ENCODE data around the gene FAAP20.

Gene FAAP20, protein sequence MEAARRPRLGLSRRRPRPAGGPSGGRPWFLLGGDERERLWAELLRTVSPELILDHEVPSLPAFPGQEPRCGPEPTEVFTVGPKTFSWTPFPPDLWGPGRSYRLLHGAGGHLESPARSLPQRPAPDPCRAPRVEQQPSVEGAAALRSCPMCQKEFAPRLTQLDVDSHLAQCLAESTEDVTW

DNA sequence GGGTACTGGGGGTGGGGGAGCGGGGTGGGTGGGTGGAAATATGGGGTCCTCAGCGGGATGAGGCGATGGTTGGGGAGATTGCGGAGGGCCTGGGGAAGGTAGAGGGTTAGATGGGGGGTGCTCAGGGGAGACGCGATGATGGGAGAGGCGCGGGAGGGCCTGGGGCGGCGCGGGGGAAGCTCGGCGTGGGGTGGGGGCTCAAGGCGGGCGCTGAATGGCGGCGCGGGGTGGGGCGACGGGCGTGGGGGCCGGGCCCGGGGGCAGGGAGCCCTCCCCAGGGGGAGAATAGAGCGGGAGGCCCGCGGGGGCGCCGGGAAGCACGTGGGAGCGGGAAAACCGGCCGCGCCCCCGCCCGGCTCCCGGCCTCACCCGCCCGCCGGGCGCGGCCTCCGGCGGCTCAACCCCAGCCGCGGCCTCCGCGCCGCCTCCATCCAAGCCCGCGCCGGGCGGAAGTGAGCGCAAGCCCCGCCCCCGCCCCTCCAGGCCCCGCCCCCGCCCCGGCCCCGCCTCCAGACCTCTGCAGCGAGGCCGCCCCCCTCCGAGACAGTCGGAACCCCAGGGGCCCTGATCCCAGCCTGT lies at the start of gene FAAP20:
TSS of gene FAAP20 (minus strand) at position 454 of the 579 bp plus-strand sequence. CDS start at position 431, 23 bp downstream.
- DNase-seq: peak; percentile 68

DNA sequence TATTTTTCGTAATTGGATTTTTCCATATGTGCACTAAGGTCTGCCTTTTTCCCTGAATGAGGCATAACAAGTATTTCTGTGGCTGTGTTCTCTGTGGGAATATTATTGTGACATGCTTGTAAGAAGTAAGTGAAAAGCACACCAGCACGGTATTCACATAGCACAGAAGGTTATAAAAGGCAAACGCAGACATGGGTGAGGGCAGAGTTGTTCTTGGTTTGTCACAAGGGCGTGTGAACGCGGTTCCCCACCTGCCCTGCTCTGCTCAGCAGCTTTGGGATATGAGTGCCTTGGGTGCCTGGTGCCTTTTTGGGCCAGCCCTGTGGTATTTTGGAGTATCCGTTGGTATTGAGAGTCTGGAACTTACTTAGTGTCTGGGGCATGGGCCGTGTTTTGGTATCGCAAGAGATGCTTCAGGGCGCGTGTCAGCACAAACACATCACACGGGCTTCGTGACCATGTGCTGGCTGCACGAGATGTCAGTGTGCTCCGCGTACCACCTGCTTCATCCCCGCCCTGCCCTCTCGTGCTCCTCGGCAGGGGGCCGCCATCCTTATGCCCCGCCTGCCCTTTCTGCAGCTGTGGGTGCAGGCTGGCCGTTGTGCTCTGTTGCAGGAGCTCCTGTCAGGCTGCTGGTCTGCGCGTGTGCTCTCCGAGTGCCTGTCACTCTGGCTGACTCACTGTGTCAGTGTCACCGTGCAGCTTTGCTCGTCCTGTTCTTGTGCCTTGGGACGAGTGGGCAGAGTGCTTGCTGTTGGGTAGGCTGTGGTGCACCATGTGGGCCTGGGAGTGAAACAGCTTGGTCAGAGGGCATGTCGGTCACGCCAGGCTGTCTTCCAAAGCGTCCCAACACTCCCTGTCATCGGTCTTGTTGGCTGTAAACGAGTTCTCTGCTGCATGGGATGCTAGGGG lies 48.5 kb upstream of the FAAP20 start:
- peak; percentile 40 for DNase-seq

DNA sequence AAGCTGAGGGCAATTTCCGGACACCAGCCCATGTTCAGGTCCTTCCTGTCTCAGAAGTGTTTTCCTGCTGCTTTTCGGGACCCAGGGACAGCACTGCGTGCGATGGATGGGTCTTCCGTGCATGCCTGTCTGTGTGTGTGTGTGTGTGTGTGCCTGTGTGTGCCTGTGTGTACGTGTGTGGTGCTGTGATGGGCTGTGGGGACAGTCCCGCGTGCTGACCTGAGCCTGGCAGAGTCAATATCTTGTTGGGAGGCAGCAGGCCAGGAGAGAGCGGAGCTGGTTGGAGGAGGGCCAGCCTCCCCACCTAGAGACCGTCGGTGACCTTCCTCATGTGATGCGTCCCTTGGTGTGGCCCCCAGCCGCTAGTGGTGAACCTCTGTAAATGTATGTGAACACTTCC lies 47.2 kb upstream of the FAAP20 start:
- DNase-seq: no peak

DNA sequence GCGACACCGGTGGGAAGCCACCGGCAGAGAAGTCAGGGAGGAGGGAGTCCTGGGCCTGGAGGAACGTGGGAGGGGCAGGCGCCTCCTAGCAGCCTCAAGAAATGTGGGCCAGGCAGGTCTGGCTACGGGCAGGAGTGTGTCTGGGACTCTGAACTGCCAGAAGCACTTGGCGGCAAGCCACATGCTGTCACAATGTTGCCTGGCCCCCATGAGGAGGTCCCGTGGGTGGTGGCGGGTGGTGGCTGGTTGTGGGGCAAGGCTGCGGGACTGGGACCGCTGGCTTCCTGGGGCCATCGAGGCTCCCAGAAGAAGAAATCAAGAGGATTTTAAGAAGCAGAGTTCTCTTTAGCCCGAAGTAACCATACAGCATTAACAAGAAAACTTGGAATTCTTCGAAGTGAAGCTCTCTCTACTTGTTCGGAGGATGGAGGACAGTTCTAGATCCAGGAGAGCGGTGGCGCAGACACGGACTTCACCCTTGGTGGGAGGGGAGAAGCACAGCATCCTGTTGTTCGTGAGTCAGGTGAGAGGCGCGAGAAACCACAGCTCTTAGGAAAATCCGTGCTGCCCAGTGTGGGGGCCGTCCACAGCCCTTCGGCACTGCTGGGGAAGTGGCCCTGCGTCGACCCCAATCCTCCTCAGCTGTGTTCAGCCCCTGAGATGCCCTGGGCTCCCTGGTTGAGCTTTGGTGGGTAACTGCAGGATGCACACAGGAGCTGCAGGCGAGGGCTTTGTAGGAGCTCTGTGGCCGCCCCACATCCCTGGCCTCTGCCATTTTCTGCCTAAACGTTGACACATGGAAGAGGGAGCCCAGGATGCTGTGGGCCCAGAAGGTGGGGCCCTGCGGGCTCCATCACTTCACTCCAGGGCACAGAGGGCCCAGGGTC lies 45.9 kb upstream of the FAAP20 start:
- no peak for DNase-seq

DNA sequence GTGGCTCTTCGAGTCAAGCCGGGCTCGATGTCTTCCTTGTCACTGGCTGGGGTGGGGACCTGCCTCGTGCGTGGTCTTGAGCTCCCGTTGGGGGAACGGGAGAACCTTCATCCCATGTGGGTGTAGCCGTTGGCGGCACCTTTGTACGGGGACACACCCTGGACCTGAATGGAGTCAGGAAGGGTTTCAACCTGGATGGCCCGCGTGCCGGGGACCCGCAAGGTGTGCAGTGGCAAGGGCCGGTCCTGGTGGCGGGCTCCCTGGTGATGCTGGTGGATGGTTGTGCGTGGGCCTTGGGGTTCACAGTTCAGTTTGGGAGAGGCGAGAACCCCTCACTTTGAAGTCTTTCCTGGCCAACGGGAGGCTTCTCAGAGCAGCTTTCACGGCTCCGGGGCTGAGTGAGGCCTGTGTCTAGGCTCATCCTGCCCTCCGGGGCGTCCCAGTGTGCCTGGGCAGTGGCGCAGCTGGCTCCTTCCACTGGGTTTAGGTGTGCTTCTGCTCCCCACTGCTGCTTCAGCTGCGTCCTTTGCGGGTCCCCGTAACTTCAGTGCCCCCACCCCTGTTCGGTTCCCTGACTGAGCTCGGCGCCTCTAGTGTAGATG lies 44.9 kb upstream of the FAAP20 start:
- no peak for DNase-seq

GRCh38 chr1:2239013-2239370 lies 44.4 kb upstream of the FAAP20 start:
- no peak for DNase-seq

- DNase-seq: no peak
Measured at GRCh38 chr1:2238361-2239012, 43.9 kb upstream of the FAAP20 start.

- no peak for DNase-seq
Measured at GRCh38 chr1:2237773-2238172, 43.2 kb upstream of the FAAP20 start.

DNA sequence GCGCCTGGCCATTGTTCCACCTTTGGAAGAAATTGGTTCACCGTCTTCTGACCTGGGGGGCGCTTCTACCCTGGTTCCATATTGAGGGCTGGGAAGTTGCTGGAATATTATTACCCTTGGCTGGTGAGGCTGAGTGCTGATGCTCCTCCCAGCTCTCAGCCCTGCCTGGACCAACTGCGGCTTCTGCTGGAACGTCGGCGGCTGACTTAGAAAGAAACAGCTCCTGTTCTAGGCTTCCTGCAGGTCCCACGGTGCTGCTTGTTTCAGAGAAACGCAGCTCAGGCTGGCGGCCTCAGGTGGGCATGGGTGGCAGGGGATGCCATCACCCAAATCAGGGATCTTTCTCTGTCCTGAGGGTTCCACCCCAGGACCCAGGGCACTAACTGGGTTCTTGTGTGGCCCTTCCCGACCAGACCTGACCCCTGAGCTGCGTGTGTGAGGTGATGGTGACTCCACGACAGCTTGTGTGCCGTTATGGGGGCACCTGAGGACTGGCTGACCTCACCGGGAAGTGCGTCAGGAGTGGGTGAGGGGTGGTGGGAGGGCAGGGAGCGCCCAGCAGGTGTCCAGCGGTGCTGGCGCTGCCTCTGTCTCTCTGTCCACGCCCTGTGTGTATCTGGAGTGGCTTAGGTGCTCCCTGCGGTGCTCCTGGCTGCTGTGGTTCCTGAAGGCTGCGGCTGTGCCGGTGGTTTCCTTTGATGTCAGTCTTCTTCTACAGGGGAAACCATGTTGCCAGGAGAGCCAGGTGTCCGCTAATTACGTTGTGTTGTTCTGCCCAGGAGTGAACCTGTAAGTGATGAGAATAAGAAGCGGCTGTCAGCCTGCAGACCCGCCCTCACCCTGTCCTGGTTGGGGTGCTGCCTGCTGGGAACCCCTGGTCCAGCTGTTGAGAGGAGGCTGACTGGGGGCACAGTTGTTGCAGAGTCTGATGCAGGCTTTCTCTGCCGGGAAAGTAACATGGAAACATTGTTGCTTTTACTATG lies 42.4 kb upstream of the FAAP20 start:
- peak; percentile 40 for DNase-seq

- DNase-seq: no peak
Measured at GRCh38 chr1:2235300-2235998, 40.9 kb upstream of the FAAP20 start.

DNA sequence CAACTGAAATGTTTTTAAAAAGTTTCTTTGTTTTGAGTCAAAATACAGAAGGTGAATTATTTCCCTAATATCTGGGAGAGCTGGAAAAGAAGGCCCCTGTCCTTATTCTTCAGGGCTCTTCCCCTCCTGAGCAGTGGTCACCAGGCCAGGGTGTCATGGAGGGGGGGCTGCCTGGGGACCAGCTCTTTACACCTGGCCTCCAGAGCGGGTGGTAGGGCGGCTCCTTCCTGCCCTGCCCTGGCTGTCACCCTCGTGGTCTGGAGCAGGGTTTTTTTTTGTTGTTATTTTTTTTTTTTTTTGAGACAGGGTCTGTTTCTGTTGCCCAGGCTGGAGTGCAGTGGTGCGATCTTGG lies 40.2 kb upstream of the FAAP20 start:
- no peak for DNase-seq

GRCh38 chr1:2233997-2234761 lies 39.6 kb upstream of the FAAP20 start:
- peak; percentile 60 for DNase-seq

- DNase-seq: no peak
Measured at GRCh38 chr1:2233468-2233867, 38.9 kb upstream of the FAAP20 start.

- DNase-seq: no peak
Measured at GRCh38 chr1:2232916-2233438, 38.4 kb upstream of the FAAP20 start.

- DNase-seq: no peak
Measured at GRCh38 chr1:2232255-2232915, 37.8 kb upstream of the FAAP20 start.

- DNase-seq: peak; percentile 68
Measured at GRCh38 chr1:2231532-2232254, 37.1 kb upstream of the FAAP20 start.

DNA sequence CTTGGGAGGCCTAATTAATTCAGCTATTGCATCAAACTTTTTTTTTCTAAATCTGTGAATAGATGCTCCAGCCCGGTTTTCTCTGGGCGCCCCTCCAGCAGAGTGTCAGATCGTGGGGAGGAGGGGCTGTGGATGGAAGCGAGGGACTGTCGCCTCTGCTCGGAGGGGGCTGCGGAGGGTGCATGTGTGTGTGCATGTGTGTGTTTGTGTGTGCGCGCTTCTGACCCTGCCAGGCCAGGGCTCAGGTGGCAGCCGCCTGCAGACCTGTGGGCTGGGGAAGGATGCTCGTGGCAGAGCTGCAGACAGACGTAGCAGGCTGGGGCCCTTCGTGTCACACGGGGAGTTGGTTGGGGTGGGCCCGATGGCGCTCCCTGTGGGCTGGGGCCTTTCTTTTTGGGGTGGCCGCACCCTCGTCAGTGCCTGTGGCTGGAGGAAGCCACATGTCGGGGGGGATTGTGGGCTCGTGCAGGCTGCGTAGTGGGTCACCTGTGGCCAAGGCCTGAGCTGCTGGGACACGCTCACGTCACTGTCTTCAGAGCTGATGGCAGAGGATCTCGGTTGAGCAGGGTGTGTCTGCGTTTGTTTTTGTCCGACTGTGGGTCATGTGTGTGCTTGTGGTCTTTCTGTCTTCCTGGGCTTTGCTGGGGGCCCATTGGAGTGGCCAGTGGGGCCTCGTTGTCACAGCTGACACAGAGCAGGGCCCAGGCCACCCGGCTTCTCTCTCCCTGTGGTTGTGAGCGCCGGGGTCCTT lies 36.4 kb upstream of the FAAP20 start:
- DNase-seq: peak; percentile 40

Measured in stimulated activated CD4-positive, alpha-beta T cell treated with anti-CD3 and anti-CD28 coated beads, Interleukin-1b, Interleukin-23, amount 100 ng/mL, for 48 hours (primary cell).